Glutamatergic neuron (in vitro differentiated cells): ENCODE results near the gene PDE4DIP. TPM values are rescaled to one million over a fixed set of nuclear protein-coding genes. Genes with fewer than 3 reads are reported as not detected.
"Not testable (repeated sequence)": the region's sequence is repeated elsewhere in the genome, so short reads cannot be mapped to it uniquely, and the experiment has no call there.

Experiments
- DNase-seq: peaks from one replicate; pipeline ENCODE4 v3.0.0; 2022
- H3K27ac Mint-ChIP-seq: one replicate; pipeline ENCODE4 v1.8.0; 2020; ENCODE audit warnings: mild to moderate bottlenecking, mixed read lengths, inconsistent platforms; ENCODE audit not compliant: unreplicated experiment
- H3K27me3 Mint-ChIP-seq: one replicate; pipeline ENCODE4 v1.8.0; 2020; ENCODE audit warnings: mild to moderate bottlenecking, moderate library complexity, mixed read lengths, inconsistent platforms; ENCODE audit not compliant: unreplicated experiment
- H3K36me3 Mint-ChIP-seq: one replicate; pipeline ENCODE4 v1.8.0; 2020; ENCODE audit warnings: mild to moderate bottlenecking, mixed read lengths, inconsistent platforms; ENCODE audit not compliant: unreplicated experiment
- H3K4me1 Mint-ChIP-seq: one replicate; pipeline ENCODE4 v1.8.0; 2020; ENCODE audit warnings: mild to moderate bottlenecking, low read depth, mixed read lengths, inconsistent platforms; ENCODE audit not compliant: unreplicated experiment
- H3K4me3 Mint-ChIP-seq: one replicate; pipeline ENCODE4 v1.8.0; 2020; ENCODE audit warnings: mild to moderate bottlenecking, mixed read lengths, inconsistent platforms; ENCODE audit not compliant: unreplicated experiment
- H3K9me3 Mint-ChIP-seq: one replicate; pipeline ENCODE4 v1.8.0; 2020; ENCODE audit warnings: mild to moderate bottlenecking, moderate library complexity, mixed read lengths, inconsistent platforms; ENCODE audit not compliant: unreplicated experiment
- total RNA-seq: library from RNA; stranded (reverse); fragmentation: NEBNext Ultra II Directional; extraction: Animal tissue kit (Norgen Biotek cat#: 25700); gene quantifications from one replicate; pipeline ENCODE4 v1.2.1, GENCODE V29; 2021; ENCODE audit not compliant: unreplicated experiment

Gene PDE4DIP
- total RNA-seq, 1 donor from 2014 or later, result 163 TPM

DNA sequence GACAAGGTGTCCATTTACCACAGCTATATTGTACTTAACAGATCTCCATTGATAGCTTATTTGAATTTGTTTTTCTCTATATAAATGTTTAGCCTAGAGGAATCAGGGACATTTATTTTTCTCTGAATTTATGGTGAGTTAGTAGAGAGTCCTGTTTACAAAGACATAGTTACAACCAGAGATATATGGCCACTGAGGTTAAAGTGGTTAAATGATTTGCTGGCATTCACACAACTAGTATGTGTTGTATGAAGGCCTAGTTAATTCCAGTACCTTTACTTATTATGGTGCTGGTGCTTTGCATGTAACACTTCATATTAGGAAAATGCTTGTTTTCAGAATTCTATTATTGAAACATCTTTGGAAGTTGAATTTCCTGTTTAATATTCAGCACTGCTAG, 6.6 kb downstream of the PDE4DIP start:
- H3K27ac Mint-ChIP-seq, H3K4me3 Mint-ChIP-seq, H3K36me3 Mint-ChIP-seq, H3K9me3 Mint-ChIP-seq, DNase-seq, H3K4me1 Mint-ChIP-seq, H3K27me3 Mint-ChIP-seq: not testable (repeated sequence)

GRCh38 chr1:148851684-148852083, 7.5 kb downstream of the PDE4DIP start:
- not testable (repeated sequence) for H3K36me3 Mint-ChIP-seq, H3K27me3 Mint-ChIP-seq, H3K27ac Mint-ChIP-seq, DNase-seq, H3K4me1 Mint-ChIP-seq, H3K4me3 Mint-ChIP-seq, H3K9me3 Mint-ChIP-seq

DNA sequence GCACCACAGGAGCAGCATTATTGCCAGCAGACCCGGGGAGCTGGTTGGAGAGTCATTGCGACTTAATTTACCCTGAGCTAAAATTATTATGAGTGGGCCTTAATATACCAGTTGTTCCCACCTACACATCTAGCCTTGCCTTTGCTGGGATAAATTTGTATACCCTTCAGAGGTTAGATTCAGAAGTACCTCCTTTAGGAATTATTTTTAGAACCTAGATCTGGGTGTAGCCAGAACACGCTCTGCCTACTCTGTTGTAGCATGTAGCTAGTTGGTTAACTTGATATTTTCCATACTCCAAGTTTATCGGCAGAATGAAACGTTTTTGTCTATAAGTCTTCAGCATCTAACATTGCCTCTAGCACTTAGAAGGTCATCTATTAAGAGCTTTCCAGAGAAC, 9.1 kb downstream of the PDE4DIP start:
- H3K27ac Mint-ChIP-seq, H3K36me3 Mint-ChIP-seq, DNase-seq, H3K4me3 Mint-ChIP-seq, H3K27me3 Mint-ChIP-seq, H3K4me1 Mint-ChIP-seq, H3K9me3 Mint-ChIP-seq: not testable (repeated sequence)

GRCh38 chr1:148854063-148854462, 9.8 kb downstream of the PDE4DIP start:
- H3K36me3 Mint-ChIP-seq, DNase-seq, H3K4me3 Mint-ChIP-seq, H3K27ac Mint-ChIP-seq, H3K4me1 Mint-ChIP-seq, H3K27me3 Mint-ChIP-seq, H3K9me3 Mint-ChIP-seq: not testable (repeated sequence)

DNA sequence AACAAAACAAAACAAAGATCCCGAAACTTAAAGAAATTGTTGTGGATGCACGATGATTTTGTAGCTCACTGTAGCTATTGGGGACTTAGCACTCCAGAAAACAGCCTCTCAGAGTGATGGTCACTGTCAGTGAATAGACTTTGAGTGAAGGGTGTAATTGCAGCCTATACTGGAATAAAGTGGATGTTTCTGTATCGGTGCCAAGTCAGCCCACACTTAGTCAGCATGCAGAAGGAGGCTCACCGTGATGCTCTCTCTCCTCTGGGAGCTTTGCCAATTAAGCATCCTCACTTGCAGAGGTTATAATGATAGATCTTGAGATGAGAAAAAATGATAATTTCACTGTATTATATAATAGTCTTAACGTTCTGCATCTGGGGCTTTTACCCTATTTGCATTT, 11.1 kb downstream of the PDE4DIP start:
- not testable (repeated sequence) for H3K36me3 Mint-ChIP-seq, H3K27ac Mint-ChIP-seq, DNase-seq, H3K4me1 Mint-ChIP-seq, H3K4me3 Mint-ChIP-seq, H3K27me3 Mint-ChIP-seq, H3K9me3 Mint-ChIP-seq

GRCh38 chr1:148860049-148860448, 15.8 kb downstream of the PDE4DIP start:
- H3K27ac Mint-ChIP-seq, H3K27me3 Mint-ChIP-seq, DNase-seq, H3K4me1 Mint-ChIP-seq, H3K9me3 Mint-ChIP-seq, H3K36me3 Mint-ChIP-seq, H3K4me3 Mint-ChIP-seq: not testable (repeated sequence)

- H3K27me3 Mint-ChIP-seq, H3K4me1 Mint-ChIP-seq, H3K36me3 Mint-ChIP-seq, DNase-seq, H3K4me3 Mint-ChIP-seq, H3K27ac Mint-ChIP-seq, H3K9me3 Mint-ChIP-seq: not testable (repeated sequence)
These were observed 16.5 kb downstream of the PDE4DIP start for GRCh38 chr1:148860579-148861259.

DNA sequence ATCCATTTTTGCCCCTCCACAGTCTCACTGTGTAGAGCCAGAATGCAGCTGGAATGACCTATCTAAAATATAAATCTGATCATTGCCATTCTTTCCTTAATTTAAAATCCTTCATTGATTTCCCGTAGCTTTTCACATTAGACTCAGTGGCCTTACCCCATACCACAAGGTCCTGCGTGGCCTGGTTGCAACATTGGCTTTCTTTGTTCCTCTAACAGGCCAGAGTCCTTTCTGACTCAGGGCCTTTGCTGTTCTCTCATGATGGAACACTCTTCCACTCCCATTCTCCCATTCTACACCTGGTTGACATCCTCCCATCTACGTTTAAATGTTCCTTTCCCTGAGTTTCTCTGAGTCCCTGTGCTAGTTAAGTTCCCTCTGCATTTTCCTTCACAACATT, 18.4 kb downstream of the PDE4DIP start:
- not testable (repeated sequence) for H3K4me1 Mint-ChIP-seq, H3K9me3 Mint-ChIP-seq, H3K27me3 Mint-ChIP-seq, H3K27ac Mint-ChIP-seq, DNase-seq, H3K4me3 Mint-ChIP-seq, H3K36me3 Mint-ChIP-seq

DNA sequence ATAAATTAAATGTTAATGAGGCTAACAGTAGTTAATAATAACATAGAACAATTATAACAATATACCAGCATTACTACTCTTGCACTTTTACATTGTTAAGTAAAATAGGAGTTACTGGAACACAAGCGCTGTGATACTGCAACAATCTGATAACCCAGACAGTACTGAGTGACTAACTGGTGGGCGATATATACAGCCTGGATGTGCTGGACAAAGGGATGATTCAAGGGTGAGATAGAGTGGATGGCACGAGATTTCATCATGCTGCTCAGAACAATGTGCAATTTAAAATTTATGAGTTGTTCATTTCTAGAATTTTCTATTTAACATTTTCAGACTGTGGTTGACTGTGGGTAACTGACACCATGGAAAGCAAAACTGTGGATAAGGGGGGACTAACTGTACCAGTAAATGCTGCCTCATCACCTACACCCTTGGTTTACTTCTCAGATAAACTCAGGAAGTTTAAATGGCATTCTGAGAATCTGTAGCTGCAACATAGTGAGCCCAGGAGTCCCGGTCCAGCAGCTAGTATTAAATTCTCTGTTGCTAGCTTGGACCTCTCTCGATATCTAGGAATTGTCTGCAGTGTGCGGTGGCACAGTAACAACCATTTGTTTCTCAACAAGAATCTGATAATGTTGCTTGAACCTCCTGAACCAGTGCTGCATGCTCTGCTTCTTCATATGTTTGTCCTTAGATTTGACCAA, 24.9 kb downstream of the PDE4DIP start:
- DNase-seq, H3K4me1 Mint-ChIP-seq, H3K4me3 Mint-ChIP-seq, H3K27me3 Mint-ChIP-seq, H3K9me3 Mint-ChIP-seq, H3K27ac Mint-ChIP-seq, H3K36me3 Mint-ChIP-seq: not testable (repeated sequence)

DNA sequence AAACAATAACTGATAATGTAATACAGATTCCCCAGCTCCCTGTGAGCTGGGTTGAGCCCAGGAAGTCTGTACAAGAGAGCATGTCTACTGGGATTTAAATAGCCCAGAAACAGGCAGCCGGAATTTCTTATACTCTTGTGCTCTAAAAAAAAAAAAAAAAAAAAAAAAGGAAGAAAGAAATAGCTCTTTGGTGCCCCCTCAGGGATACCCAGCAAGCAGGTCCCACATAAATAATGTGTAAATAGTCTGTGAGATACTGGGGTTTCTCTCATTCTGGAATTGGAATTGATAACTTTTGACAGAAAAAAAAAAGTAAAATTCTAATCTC, 25.4 kb downstream of the PDE4DIP start:
- H3K36me3 Mint-ChIP-seq, H3K4me3 Mint-ChIP-seq, DNase-seq, H3K27me3 Mint-ChIP-seq, H3K9me3 Mint-ChIP-seq, H3K4me1 Mint-ChIP-seq, H3K27ac Mint-ChIP-seq: not testable (repeated sequence)

DNA sequence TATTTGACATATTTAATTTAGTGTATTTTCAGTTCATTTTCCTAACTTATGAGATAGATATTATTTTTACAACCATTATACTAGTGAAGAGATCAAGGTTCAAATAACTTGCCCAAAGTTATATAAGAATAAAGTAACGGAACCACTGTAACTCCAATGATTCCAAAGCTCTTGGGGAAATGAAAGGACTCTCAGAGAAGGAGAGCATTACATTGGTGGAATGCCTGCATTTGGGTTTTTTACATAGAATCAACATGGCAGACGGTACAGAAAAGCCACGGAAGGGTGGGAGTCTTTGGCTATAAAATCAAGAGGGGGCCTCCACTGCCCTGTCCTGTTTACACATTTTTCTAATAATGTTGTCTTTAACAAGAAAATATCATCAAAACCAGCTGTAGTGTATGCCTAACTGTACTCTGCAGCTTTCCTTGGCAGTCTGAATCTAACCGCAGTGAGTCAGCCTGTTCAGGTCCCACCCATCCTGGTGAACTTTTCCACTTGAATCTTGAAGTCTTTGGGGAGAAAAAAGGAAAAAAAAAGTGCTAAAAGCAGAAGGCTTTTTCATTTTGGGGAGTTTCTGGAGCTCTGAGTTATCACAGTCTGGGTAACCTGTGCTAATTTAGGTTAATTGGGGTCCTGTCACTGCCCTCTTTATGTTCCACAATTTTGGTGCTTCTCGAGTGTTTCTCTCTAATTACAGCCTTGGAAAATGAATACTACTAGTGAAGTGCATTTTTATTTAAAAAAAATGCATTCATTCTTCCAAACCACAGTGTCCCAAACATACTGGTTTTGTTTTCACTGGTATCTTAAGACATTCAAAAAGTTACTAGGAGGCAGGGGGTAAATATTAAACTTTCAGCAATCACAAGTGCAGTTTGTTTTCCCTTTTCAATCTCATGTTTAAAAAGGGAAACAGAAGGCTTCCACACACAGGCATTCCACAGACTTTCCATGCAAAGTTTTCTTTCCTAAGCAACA, 30.5 kb downstream of the PDE4DIP start:
- H3K27me3 Mint-ChIP-seq, DNase-seq, H3K27ac Mint-ChIP-seq, H3K4me1 Mint-ChIP-seq, H3K9me3 Mint-ChIP-seq, H3K36me3 Mint-ChIP-seq, H3K4me3 Mint-ChIP-seq: not testable (repeated sequence)

- not testable (repeated sequence) for H3K9me3 Mint-ChIP-seq, H3K4me1 Mint-ChIP-seq, H3K27me3 Mint-ChIP-seq, H3K27ac Mint-ChIP-seq, DNase-seq, H3K4me3 Mint-ChIP-seq, H3K36me3 Mint-ChIP-seq
These were observed 35.7 kb downstream of the PDE4DIP start for GRCh38 chr1:148879812-148880416.
